HG03066 (cell line): Measurements from ENCODE around the gene B4GALNT1.
A peak's percentile ranks its signal among the peaks of the same experiment; 100 is the strongest.
"Not testable (repeated sequence)": the region's sequence is repeated elsewhere in the genome, so short reads cannot be mapped to it uniquely, and the experiment has no call there.

ENCODE experiments used
- ATAC-seq: cut with Tn5 transposase; IDR thresholded peaks from one replicate; pipeline ENCODE4 v1.9.1; 2021; ENCODE audit warnings: low read depth; ENCODE audit not compliant: unreplicated experiment

B4GALNT1 gene

GRCh38 chr12:57632958-57633840 is at the start of gene B4GALNT1:
Gene B4GALNT1 (minus strand): TSS chr12:57633201. CDS start chr12:57632132, 1,069 bp downstream.
- ATAC-seq, result peak; percentile 68

- no peak for ATAC-seq
These were observed 46.7 kb upstream of the B4GALNT1 start for GRCh38 chr12:57679697-57680096.

GRCh38 chr12:57677947-57678346 is 44.9 kb upstream of the B4GALNT1 start:
- not testable (repeated sequence) for ATAC-seq

GRCh38 chr12:57674691-57675090 is 41.7 kb upstream of the B4GALNT1 start:
- ATAC-seq, result no peak

GRCh38 chr12:57672801-57673200 is 39.8 kb upstream of the B4GALNT1 start:
- no peak for ATAC-seq

GRCh38 chr12:57671811-57672210 is 38.8 kb upstream of the B4GALNT1 start:
- not testable (repeated sequence) for ATAC-seq

- not testable (repeated sequence) for ATAC-seq
These were observed 36.7 kb upstream of the B4GALNT1 start for GRCh38 chr12:57669691-57670090.

- ATAC-seq, result no peak
These were observed 33.9 kb upstream of the B4GALNT1 start for GRCh38 chr12:57666897-57667296.

- ATAC-seq, result not testable (repeated sequence)
These were observed 32.2 kb upstream of the B4GALNT1 start for GRCh38 chr12:57665066-57665820.

- no peak for ATAC-seq
These were observed 28.4 kb upstream of the B4GALNT1 start for GRCh38 chr12:57661376-57661775.

- ATAC-seq, result no peak
These were observed 25.9 kb upstream of the B4GALNT1 start for GRCh38 chr12:57658890-57659289.

GRCh38 chr12:57657744-57658143 is 24.7 kb upstream of the B4GALNT1 start:
- no peak for ATAC-seq

- ATAC-seq, result not testable (repeated sequence)
These were observed 23.4 kb upstream of the B4GALNT1 start for GRCh38 chr12:57656408-57656807.

- ATAC-seq, result no peak
These were observed 22.7 kb upstream of the B4GALNT1 start for GRCh38 chr12:57655541-57656240.

GRCh38 chr12:57654042-57654441 is 21.0 kb upstream of the B4GALNT1 start:
- no peak for ATAC-seq

GRCh38 chr12:57646659-57647049 is 13.7 kb upstream of the B4GALNT1 start:
- ATAC-seq, result not testable (repeated sequence)

- not testable (repeated sequence) for ATAC-seq
These were observed 13.1 kb upstream of the B4GALNT1 start for GRCh38 chr12:57645990-57646658.

- no peak for ATAC-seq
These were observed 8.9 kb upstream of the B4GALNT1 start for GRCh38 chr12:57641699-57642442.

- ATAC-seq, result no peak
These were observed 7.4 kb upstream of the B4GALNT1 start for GRCh38 chr12:57640175-57641042.
